Activated T-helper 1 cell treated with anti-CD3 and anti-CD28 coated beads, Interleukin-2, amount 50 U/mL, for 16 hours (primary cell): ENCODE results near the gene CNTN4.

ENCODE experiments used
- DNase-seq, 2 donors: peaks; one replicate each; pipeline ENCODE4 v3.0.0-alpha.2; 2020; ENCODE audit warnings: low read depth in 1 of 2, low spot score in 1 of 2

Gene CNTN4

GRCh38 chr3:2148561-2149340, 50.1 kb downstream of the CNTN4 start:
- no peak for DNase-seq

DNA sequence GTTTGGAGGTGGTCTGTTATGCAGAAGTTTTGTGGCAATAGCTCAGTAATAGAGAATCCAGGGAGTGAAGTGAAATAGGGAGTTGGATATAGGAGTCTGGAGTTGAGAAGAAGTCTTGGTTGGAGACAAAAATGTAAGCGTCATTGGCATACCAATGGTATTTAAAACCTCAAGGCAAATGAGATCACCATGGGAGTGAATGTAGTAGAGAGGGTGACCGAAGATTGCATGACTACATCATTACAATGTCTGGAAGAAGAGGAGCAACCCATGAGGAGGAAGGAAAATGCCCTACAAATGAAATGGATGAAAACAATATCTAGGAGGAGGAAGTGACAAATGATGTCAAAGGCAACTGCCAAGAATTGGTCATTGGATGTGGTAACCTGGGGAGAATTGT, 54.4 kb downstream of the CNTN4 start:
- no peak for DNase-seq

GRCh38 chr3:2153547-2153946, 54.9 kb downstream of the CNTN4 start:
- DNase-seq = no peak

- no peak for DNase-seq
These were observed 56.0 kb downstream of the CNTN4 start for GRCh38 chr3:2154621-2155020.

- no peak for DNase-seq
These were observed 57.7 kb downstream of the CNTN4 start for GRCh38 chr3:2156244-2156847.

DNA sequence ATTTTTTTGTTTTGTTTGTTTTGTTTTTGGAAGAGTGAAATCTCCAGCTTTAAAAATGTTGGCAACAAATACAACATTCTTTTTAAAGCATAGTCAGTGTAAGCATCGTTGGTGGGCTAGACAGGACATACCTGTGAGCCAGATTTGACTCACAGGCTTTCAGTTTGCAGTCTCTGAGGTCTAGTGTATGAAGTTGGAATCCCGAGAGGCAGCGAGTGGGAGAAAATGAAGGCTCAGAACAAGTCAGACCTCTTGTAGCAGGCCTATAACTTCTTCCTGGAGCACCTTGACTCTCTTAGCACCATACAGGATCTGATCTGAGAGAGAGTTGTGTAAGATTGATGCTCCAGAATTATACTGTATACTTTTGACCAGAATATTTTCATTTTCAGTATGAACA, 60.2 kb downstream of the CNTN4 start:
- DNase-seq = no peak

GRCh38 chr3:2166552-2166951, 67.9 kb downstream of the CNTN4 start:
- DNase-seq = no peak

DNA sequence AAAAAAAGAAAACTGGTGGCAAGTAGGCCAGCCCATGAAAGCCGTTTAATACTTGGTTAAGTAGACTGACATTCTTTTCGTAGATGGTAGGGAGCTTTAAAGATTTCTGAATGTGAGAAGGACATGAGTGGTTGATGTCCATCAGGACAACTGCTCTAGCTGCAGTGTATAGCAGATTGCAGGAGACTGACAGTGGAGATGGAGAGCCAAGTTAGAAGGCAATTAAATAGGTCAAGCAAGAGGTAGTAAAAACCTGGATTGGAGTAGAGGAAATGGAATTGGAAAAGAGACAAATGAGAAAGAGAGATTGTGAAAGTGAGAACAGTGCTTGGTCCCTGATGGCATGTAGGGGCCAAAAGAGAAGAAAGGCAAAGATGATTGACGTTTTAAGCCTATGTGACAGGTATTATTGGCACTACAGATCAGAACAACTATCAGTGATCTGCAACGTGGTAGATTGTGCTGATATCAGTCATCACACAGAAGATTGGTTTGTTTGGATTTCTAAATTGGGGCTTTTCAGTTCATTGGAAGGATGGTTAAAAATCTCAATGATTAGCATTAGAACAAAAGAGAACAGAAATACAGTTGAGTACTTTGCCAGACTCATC, 74.0 kb downstream of the CNTN4 start:
- no peak for DNase-seq

DNA sequence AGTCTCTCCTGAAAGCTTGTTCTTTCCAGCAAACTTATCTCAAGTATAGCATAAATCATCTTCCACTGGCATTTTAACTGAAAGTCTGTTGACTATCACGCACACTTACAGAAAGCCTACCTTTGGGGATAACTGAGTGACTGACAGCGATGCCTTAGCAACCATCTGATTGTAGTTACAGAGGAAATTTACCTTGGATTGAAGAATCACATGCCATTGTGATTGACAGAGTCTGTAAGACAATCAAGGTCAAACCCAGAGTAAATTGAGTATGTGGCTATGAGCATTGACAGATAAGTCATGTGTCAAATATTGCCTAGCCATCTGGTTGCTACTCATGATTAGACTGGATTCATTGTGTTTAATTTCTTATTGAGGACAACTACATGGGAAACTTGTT, 82.0 kb downstream of the CNTN4 start:
- no peak for DNase-seq

GRCh38 chr3:2198776-2199279, 100.2 kb downstream of the CNTN4 start:
- no peak for DNase-seq

DNA sequence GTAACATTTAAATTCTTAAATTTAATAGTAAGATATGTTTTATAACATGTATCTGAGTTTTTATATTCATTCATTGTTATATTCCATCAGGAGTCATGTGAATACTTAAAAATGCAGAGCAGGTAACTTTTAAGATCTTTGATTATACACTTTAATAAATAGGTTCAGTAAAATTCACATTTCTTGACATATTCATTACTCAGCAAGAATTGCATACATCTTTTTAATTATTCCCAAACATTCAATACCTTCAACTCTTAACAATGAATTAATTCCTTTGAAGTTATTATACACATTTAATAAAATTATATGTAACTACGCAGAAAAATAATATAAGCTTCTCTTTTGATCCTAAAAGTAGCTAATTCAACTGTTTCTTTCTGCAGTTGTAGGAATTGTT, 105.4 kb downstream of the CNTN4 start:
- no peak for DNase-seq

DNA sequence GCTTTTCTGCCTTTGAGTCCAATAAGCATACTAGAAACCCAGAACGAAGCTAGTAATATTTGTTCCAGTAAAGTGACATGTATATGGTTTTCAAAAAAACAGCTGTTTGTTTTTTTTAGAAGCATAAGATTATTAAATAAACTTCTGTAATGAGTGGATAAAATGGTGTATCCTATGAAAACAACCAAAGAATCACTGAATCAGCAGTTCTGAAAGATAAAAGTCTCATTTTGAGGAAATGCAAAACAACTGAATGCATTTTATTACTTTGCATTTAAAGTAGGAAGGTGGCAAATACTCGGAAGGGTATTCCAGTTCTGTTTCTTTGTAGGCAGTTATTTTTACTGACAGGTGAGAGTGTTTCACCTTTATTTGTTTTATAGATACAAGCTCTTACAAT, 107.0 kb downstream of the CNTN4 start:
- DNase-seq = no peak

DNA sequence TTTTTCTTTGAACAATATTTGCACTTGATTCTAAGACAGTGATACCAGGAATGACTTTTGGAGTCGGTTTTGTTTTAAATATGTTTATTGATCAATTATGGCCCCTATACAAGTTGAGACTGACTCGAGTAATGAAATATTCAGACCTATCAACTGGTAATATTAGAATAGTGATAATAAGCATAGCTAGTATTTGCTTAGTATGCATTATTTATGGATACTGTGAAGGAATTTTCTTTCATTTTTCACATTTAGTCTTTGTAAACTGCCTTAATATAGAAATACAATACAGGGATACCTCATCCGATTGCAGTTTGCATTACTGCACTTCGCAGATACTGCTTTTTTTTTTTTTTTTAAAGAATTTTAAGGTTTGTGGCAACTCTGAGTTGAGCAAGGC, 107.9 kb downstream of the CNTN4 start:
- no peak for DNase-seq

GRCh38 chr3:2211568-2211967, 112.9 kb downstream of the CNTN4 start:
- DNase-seq = no peak

- no peak for DNase-seq
These were observed 113.5 kb downstream of the CNTN4 start for GRCh38 chr3:2212206-2212605.

GRCh38 chr3:2218375-2218774, 119.7 kb downstream of the CNTN4 start:
- DNase-seq = no peak

DNA sequence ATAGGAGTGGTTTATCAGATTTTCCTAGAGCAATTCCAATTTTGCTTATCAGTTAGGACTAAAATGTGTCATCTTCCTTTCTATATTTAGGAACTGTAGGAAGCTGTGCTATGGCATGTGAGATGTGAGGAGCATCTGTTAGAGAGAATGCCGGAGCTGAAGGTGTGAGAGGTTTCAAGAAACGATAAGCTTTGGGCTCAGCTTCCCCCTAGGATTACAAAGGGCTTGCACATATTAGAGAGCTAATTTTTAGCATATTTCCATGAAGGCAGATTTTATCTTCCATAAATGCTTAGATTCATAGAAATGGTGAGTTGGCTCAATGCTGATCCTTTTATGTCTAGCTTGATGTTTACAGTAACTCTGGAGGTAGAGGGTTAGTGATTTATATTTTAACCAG, 120.2 kb downstream of the CNTN4 start:
- DNase-seq = no peak

DNA sequence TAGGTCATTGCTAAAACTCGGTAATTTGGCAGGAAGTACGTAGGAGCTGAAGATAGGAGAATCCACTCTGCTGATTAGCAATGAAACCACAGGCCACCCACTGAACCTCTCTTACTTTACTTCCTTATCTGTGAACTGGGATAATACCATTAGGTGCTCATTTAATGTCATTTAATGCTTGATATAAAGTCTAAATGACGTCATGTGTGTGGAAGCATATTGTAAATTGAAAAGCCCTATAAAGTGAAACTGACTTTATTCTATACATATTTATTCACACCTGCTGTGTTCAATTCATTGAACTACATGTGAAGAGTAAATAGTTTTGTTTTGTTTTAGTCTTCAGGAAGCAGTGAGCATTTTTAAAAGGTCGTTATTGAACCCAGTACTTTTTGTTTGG, 137.5 kb downstream of the CNTN4 start:
- no peak for DNase-seq

DNA sequence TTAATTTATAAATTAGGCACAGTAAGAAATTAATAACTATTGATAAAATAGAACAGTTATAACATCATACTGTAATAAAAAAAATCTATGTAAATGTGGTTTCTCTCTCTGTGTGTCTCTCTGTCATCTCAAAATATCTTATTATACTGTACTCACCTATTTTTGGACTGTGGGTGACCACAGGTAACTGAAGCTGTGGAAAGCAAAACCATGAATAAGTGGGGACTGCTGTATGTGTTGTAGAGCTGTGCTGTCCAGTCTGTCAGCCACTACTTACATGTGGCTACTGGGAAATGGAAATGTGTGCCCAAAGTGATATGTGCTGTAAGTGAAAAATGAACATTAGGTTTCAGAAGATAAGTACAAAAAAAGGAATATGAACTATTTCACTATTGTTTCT, 145.5 kb downstream of the CNTN4 start:
- no peak for DNase-seq

GRCh38 chr3:2246873-2247648, 148.4 kb downstream of the CNTN4 start:
- DNase-seq = no peak

DNA sequence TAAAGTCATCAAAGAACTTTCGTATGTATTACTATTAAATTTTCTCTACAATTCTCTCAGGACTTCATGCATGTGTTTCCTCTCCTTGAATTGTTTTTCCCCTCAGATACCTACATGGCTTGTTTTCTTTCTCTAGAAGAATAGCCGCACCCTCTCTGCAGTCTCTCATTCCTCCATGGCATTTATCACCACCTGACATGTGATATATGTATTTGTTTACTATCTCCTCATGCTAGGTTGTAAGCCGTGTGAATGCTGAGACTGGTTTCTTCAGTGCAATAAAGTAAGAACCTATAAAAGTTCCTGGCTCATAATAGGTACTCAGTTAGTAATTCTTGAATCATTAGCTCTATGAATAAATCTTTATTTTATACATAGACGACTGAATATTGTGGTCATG, 149.2 kb downstream of the CNTN4 start:
- DNase-seq = no peak

- no peak for DNase-seq
These were observed 152.1 kb downstream of the CNTN4 start for GRCh38 chr3:2250783-2251182.
